Measurements from ENCODE around the gene RUNX1.

RUNX1 gene

GRCh38 chr21:34946916-34947534, 102.1 kb downstream of the RUNX1 start:
- Histone ChIP-seq H3K27me3 (ENCODE audit: low read depth, low read length) (no peaks in the 10 kb centered on the region), H3K79me2 (ENCODE audit: low read length) (peaks cover 8% of the 10 kb centered on the region; the same call in 1 of the 2 replicates), H3K4me2 (ENCODE audit: low read length) (no peak overlapping the region), H3K4me1 (ENCODE audit: low read length) (peaks cover 45% of the 10 kb centered on the region), H3K27ac (ENCODE audit: low read length) (no peak overlapping the region), H2AFZ (ENCODE audit: low read depth, low read length) (no peak overlapping the region), H3K4me3 (ENCODE audit: low read length) (no peak overlapping the region), H4K20me1 (ENCODE audit: insufficient read depth, low read length) (peaks cover 30% of the 10 kb centered on the region; the same call in 1 of the 2 replicates), H3K9me3 (ENCODE audit: insufficient read depth, low read length) (no peaks in the 10 kb centered on the region), H3K9ac (ENCODE audit: low read length) (no peak overlapping the region), H3K36me3 (replicated peaks; ENCODE audit: low read depth, low read length) (no peaks in the 10 kb centered on the region)
- TF ChIP-seq EZH2phosphoT487 (IDR thresholded peaks at IDR 0.05; ENCODE audit: low read depth) (no peak), CTCF (IDR thresholded peaks at IDR 0.05; ENCODE audit: low read depth, low read length) (peak; percentile 10; the same call in 1 of the 2 replicates)

GRCh38 chr21:34946385-34946840, 102.7 kb downstream of the RUNX1 start:
- no peak overlapping the region for H2AFZ ChIP-seq (ENCODE audit: low read depth, low read length)
- H3K36me3 ChIP-seq (replicated peaks; ENCODE audit: low read depth, low read length), result no peaks in the 10 kb centered on the region
- no peak overlapping the region for H3K27ac ChIP-seq (ENCODE audit: low read length)
- H3K4me2 ChIP-seq (ENCODE audit: low read length), result 0 out of 2 replicates have a peak overlapping the region, but pooled peaks have one; percentile 5
- peaks cover 46% of the 10 kb centered on the region for H3K4me1 ChIP-seq (ENCODE audit: low read length)
- no peaks in the 10 kb centered on the region for H3K9me3 ChIP-seq (ENCODE audit: insufficient read depth, low read length)
- H3K27me3 ChIP-seq (ENCODE audit: low read depth, low read length), result no peaks in the 10 kb centered on the region
- peaks cover 8% of the 10 kb centered on the region; the same call in 1 of the 2 replicates for H3K79me2 ChIP-seq (ENCODE audit: low read length)
- no peak overlapping the region for H3K9ac ChIP-seq (ENCODE audit: low read length)
- no peak overlapping the region for H3K4me3 ChIP-seq (ENCODE audit: low read length)
- H4K20me1 ChIP-seq (ENCODE audit: insufficient read depth, low read length), result peaks cover 31% of the 10 kb centered on the region; the same call in 1 of the 2 replicates
- TF ChIP-seq CTCF (IDR thresholded peaks at IDR 0.05; ENCODE audit: low read depth, low read length) (no peak), EZH2phosphoT487 (IDR thresholded peaks at IDR 0.05; ENCODE audit: low read depth) (no peak)

- Histone ChIP-seq H3K27me3 (ENCODE audit: low read depth, low read length) (no peaks in the 10 kb centered on the region), H3K36me3 (replicated peaks; ENCODE audit: low read depth, low read length) (no peaks in the 10 kb centered on the region), H3K27ac (ENCODE audit: low read length) (no peak overlapping the region), H3K79me2 (ENCODE audit: low read length) (peaks cover 11% of the 10 kb centered on the region; the same call in 1 of the 2 replicates), H3K9me3 (ENCODE audit: insufficient read depth, low read length) (no peaks in the 10 kb centered on the region), H3K4me2 (ENCODE audit: low read length) (no peak overlapping the region), H4K20me1 (ENCODE audit: insufficient read depth, low read length) (peaks cover 37% of the 10 kb centered on the region; the same call in 1 of the 2 replicates), H3K9ac (ENCODE audit: low read length) (no peak overlapping the region), H2AFZ (ENCODE audit: low read depth, low read length) (no peak overlapping the region), H3K4me1 (ENCODE audit: low read length) (peaks cover 46% of the 10 kb centered on the region), H3K4me3 (ENCODE audit: low read length) (no peak overlapping the region)
- TF ChIP-seq EZH2phosphoT487 (IDR thresholded peaks at IDR 0.05; ENCODE audit: low read depth), result no peak
- TF ChIP-seq CTCF (IDR thresholded peaks at IDR 0.05; ENCODE audit: low read depth, low read length), result no peak
Observed at GRCh38 chr21:34945288-34945687, 103.8 kb downstream of the RUNX1 start.

GRCh38 chr21:34944015-34944755, 104.9 kb downstream of the RUNX1 start:
- peaks cover 31% of the 10 kb centered on the region; the same call in 1 of the 2 replicates for H4K20me1 ChIP-seq (ENCODE audit: insufficient read depth, low read length)
- no peaks in the 10 kb centered on the region for H3K36me3 ChIP-seq (replicated peaks; ENCODE audit: low read depth, low read length)
- no peak overlapping the region for H2AFZ ChIP-seq (ENCODE audit: low read depth, low read length)
- H3K4me3 ChIP-seq (ENCODE audit: low read length), result no peak overlapping the region
- H3K9me3 ChIP-seq (ENCODE audit: insufficient read depth, low read length), result no peaks in the 10 kb centered on the region
- H3K4me1 ChIP-seq (ENCODE audit: low read length), result peaks cover 50% of the 10 kb centered on the region
- H3K4me2 ChIP-seq (ENCODE audit: low read length), result no peak overlapping the region
- H3K9ac ChIP-seq (ENCODE audit: low read length), result no peak overlapping the region
- TF ChIP-seq EZH2phosphoT487 (IDR thresholded peaks at IDR 0.05; ENCODE audit: low read depth) (no peak), CTCF (IDR thresholded peaks at IDR 0.05; ENCODE audit: low read depth, low read length) (no peak)
- H3K27ac ChIP-seq (ENCODE audit: low read length), result no peak overlapping the region
- H3K79me2 ChIP-seq (ENCODE audit: low read length), result peaks cover 11% of the 10 kb centered on the region; the same call in 1 of the 2 replicates
- no peaks in the 10 kb centered on the region for H3K27me3 ChIP-seq (ENCODE audit: low read depth, low read length)
